ENCODE results near the gene OXA1L. TPM values are rescaled to one million over a fixed set of nuclear protein-coding genes. Genes with fewer than 3 reads are reported as not detected.
"Not testable (repeated sequence)": the region's sequence is repeated elsewhere in the genome, so short reads cannot be mapped to it uniquely, and the experiment has no call there.

The OXA1L gene
- polyA plus RNA-seq, 1 donor from 2014 or later = 60.7 TPM

GRCh38 chr14:22801716-22802115 is 35.2 kb downstream of the OXA1L start:
- H3K79me2 ChIP-seq (replicated peaks; ENCODE audit: insufficient read depth, low read length) = no peaks in the 10 kb centered on the region
- no peaks in the 10 kb centered on the region for H3K9me3 ChIP-seq (ENCODE audit: low read length)
- H3F3A ChIP-seq (ENCODE audit: insufficient read depth, low read length, poor library complexity, severe bottlenecking) = no peaks in the 10 kb centered on the region
- H3K36me3 ChIP-seq (ENCODE audit: insufficient read depth, low read length) = no peaks in the 10 kb centered on the region
- H3K4me2 ChIP-seq (ENCODE audit: low read length) = no peak overlapping the region
- H3K27me3 ChIP-seq (ENCODE audit: insufficient read depth, low read depth, low read length) = no peaks in the 10 kb centered on the region
- no peak overlapping the region for H3K9ac ChIP-seq (ENCODE audit: low read length)
- no peaks in the 10 kb centered on the region for H4K20me1 ChIP-seq (ENCODE audit: insufficient read depth)
- H3K9me2 ChIP-seq (ENCODE audit: insufficient read depth, low read length) = no peaks in the 10 kb centered on the region
- TF ChIP-seq EZH2 (IDR thresholded peaks at IDR 0.05; ENCODE audit: borderline replicate concordance, insufficient read depth, low read length, poor library complexity, severe bottlenecking) (no peak), RAD21 (conservative IDR thresholded peaks at IDR 0.05) (no peak), TAF1 (IDR thresholded peaks at IDR 0.05; ENCODE audit: low read depth) (no peak), SMC3 (conservative IDR thresholded peaks at IDR 0.05; ENCODE audit: poor library complexity) (no peak)
- H2AFZ ChIP-seq (ENCODE audit: low read depth, low read length) = no peak overlapping the region
- no peak overlapping the region for H3K27ac ChIP-seq (ENCODE audit: low read length)
- H3K4me3 ChIP-seq (ENCODE audit: low read length) = no peak overlapping the region

- no peak for TF ChIP-seq CTCF (IDR thresholded peaks at IDR 0.05; ENCODE audit: poor library complexity, severe bottlenecking)
- Histone ChIP-seq H3K9ac (ENCODE audit: low read length) (no peak overlapping the region), H3K4me2 (ENCODE audit: low read length) (no peak overlapping the region), H3K79me2 (replicated peaks; ENCODE audit: insufficient read depth, low read length) (no peaks in the 10 kb centered on the region), H3K27me3 (ENCODE audit: insufficient read depth, low read depth, low read length) (no peaks in the 10 kb centered on the region), H3K4me3 (ENCODE audit: low read length) (no peak overlapping the region), H2AFZ (ENCODE audit: low read depth, low read length) (no peak overlapping the region), H3K9me2 (ENCODE audit: insufficient read depth, low read length) (no peaks in the 10 kb centered on the region), H3K9me3 (ENCODE audit: low read length) (no peaks in the 10 kb centered on the region), H3F3A (ENCODE audit: insufficient read depth, low read length, poor library complexity, severe bottlenecking) (no peaks in the 10 kb centered on the region), H3K27ac (ENCODE audit: low read length) (no peak overlapping the region), H3K36me3 (ENCODE audit: insufficient read depth, low read length) (no peaks in the 10 kb centered on the region), H4K20me1 (ENCODE audit: insufficient read depth) (no peaks in the 10 kb centered on the region)
Measured at GRCh38 chr14:22802860-22803686, 36.6 kb downstream of the OXA1L start.

GRCh38 chr14:22803687-22803974 is 37.1 kb downstream of the OXA1L start:
- no peak overlapping the region for H3K4me2 ChIP-seq (ENCODE audit: low read length)
- no peak for TF ChIP-seq POLR2AphosphoS5 (IDR thresholded peaks at IDR 0.05)
- TF ChIP-seq SMC3 (conservative IDR thresholded peaks at IDR 0.05; ENCODE audit: poor library complexity) = no peak
- TF ChIP-seq MXI1 (conservative IDR thresholded peaks at IDR 0.05; ENCODE audit: poor library complexity, severe bottlenecking) = no peak
- TF ChIP-seq REST (IDR thresholded peaks at IDR 0.05; ENCODE audit: borderline replicate concordance) = no peak
- TF ChIP-seq EP300 (conservative IDR thresholded peaks at IDR 0.05; ENCODE audit: poor library complexity, severe bottlenecking) = no peak
- TF ChIP-seq CTCF (IDR thresholded peaks at IDR 0.05; ENCODE audit: poor library complexity, severe bottlenecking) = no peak
- no peak for TF ChIP-seq EZH2 (IDR thresholded peaks at IDR 0.05; ENCODE audit: borderline replicate concordance, insufficient read depth, low read length, poor library complexity, severe bottlenecking)
- TF ChIP-seq TAF1 (IDR thresholded peaks at IDR 0.05; ENCODE audit: low read depth) = no peak
- H3K36me3 ChIP-seq (ENCODE audit: insufficient read depth, low read length) = no peaks in the 10 kb centered on the region
- H3K9me2 ChIP-seq (ENCODE audit: insufficient read depth, low read length) = no peaks in the 10 kb centered on the region
- no peak overlapping the region for H3K4me3 ChIP-seq (ENCODE audit: low read length)
- H2AFZ ChIP-seq (ENCODE audit: low read depth, low read length) = no peak overlapping the region
- no peaks in the 10 kb centered on the region for H3K9me3 ChIP-seq (ENCODE audit: low read length)
- no peaks in the 10 kb centered on the region for H3K79me2 ChIP-seq (replicated peaks; ENCODE audit: insufficient read depth, low read length)
- no peaks in the 10 kb centered on the region for H4K20me1 ChIP-seq (ENCODE audit: insufficient read depth)
- no peaks in the 10 kb centered on the region for H3F3A ChIP-seq (ENCODE audit: insufficient read depth, low read length, poor library complexity, severe bottlenecking)
- no peaks in the 10 kb centered on the region for H3K27me3 ChIP-seq (ENCODE audit: insufficient read depth, low read depth, low read length)
- no peak overlapping the region for H3K9ac ChIP-seq (ENCODE audit: low read length)
- H3K27ac ChIP-seq (ENCODE audit: low read length) = no peak overlapping the region

GRCh38 chr14:22805235-22805634 is 38.7 kb downstream of the OXA1L start:
- not testable (repeated sequence) for H3F3A ChIP-seq (ENCODE audit: insufficient read depth, low read length, poor library complexity, severe bottlenecking); H3K36me3 ChIP-seq (ENCODE audit: insufficient read depth, low read length); H2AFZ ChIP-seq (ENCODE audit: low read depth, low read length); H3K4me2 ChIP-seq (ENCODE audit: low read length); H3K27me3 ChIP-seq (ENCODE audit: insufficient read depth, low read depth, low read length); H3K4me3 ChIP-seq (ENCODE audit: low read length); H3K27ac ChIP-seq (ENCODE audit: low read length); H3K9me2 ChIP-seq (ENCODE audit: insufficient read depth, low read length); H3K79me2 ChIP-seq (replicated peaks; ENCODE audit: insufficient read depth, low read length); H4K20me1 ChIP-seq (ENCODE audit: insufficient read depth); H3K9ac ChIP-seq (ENCODE audit: low read length); H3K9me3 ChIP-seq (ENCODE audit: low read length)
